GM10248 (cell line): ENCODE measurements around the gene SYT7.

Source experiments
- CTCF ChIA-PET: fragments of 300-600 bp; sonication (Branson Sonifier 250); formaldehyde crosslinking; extraction: SDS; loops from one replicate; lab custom pipeline; 2021; ENCODE audit warnings: antibody characterized with exemption; lab: Yijun Ruan, JAX
- POLR2A ChIA-PET: fragments of 350-650 bp; sonication (Branson Sonifier 250); formaldehyde crosslinking; extraction: SDS; loops from one replicate; lab custom pipeline; 2020; ENCODE audit warnings: antibody characterized with exemption; lab: Yijun Ruan, JAX
- DNase-seq: peaks from one replicate; pipeline ENCODE4 v3.0.0; 2012; ENCODE audit errors: extremely low spot score
- CTCF ChIP-seq: IDR thresholded peaks from 2 replicates; pipeline ENCODE4 v1.5.1; 2012; ENCODE audit warnings: mild to moderate bottlenecking, low read depth; ENCODE audit errors: extremely low read depth, missing control alignments, control extremely low read depth

The SYT7 gene

GRCh38 chr11:61552108-61552635 is 28.7 kb downstream of the SYT7 start:
- ChIA-PET CTCF (interaction anchor here (1.3 to 1.7 kb wide), 3 partner anchors 21 to 86 kb away, joined by 5 read pairs; no protein-coding TSS in a partner anchor), POLR2A (no interaction called here)
- no peak for DNase-seq
- no peak for TF ChIP-seq CTCF

GRCh38 chr11:61551634-61552033 is 29.2 kb downstream of the SYT7 start:
- POLR2A ChIA-PET: no interaction called here
- no peak for TF ChIP-seq CTCF
- DNase-seq: no peak
- CTCF ChIA-PET: interaction anchor here (1.3 to 1.7 kb wide), 3 partner anchors 20 to 87 kb away, joined by 5 read pairs; no protein-coding TSS in a partner anchor

GRCh38 chr11:61550665-61551227 is 30.1 kb downstream of the SYT7 start:
- ChIA-PET POLR2A (no interaction called here), CTCF (no interaction called here)
- TF ChIP-seq CTCF: no peak
- no peak for DNase-seq

- ChIA-PET POLR2A (no interaction called here), CTCF (no interaction called here)
- TF ChIP-seq CTCF: no peak
- no peak for DNase-seq
These were observed 31.0 kb downstream of the SYT7 start for GRCh38 chr11:61549662-61550568.

- TF ChIP-seq CTCF: no peak
- CTCF ChIA-PET: no interaction called here
- POLR2A ChIA-PET: no interaction called here
These were observed 31.7 kb downstream of the SYT7 start for GRCh38 chr11:61549177-61549576.

GRCh38 chr11:61547246-61547645 is 33.6 kb downstream of the SYT7 start:
- ChIA-PET CTCF (interaction anchor here (1.0 to 1.6 kb wide), 2 partner anchors 28 to 31 kb away, joined by 4 to 5 read pairs; no protein-coding TSS in a partner anchor), POLR2A (no interaction called here)
- DNase-seq: no peak

More at GRCh38 chr11:61549177-61549576, 31.7 kb downstream of the SYT7 start:
- no peak for DNase-seq

More at GRCh38 chr11:61547246-61547645, 33.6 kb downstream of the SYT7 start:
- TF ChIP-seq CTCF: no peak
